Smooth muscle cell (in vitro differentiated cells): ENCODE results near the gene SMG1. TPM values are rescaled to one million over a fixed set of nuclear protein-coding genes. Genes with fewer than 3 reads are reported as not detected.

Experiments used
- DNase-seq: peaks from one replicate; lab custom pipeline; 2025; ENCODE audit not compliant: unreplicated experiment; lab: John Stamatoyannopoulos, UW
- H2AFZ ChIP-seq: fragments of 200-600 bp; sonication (generic); 2 replicates; pipeline ENCODE4 v1.6.0; 2016; ENCODE audit warnings: antibody characterized with exemption, low read depth, mild to moderate bottlenecking
- H3F3A ChIP-seq: fragments of 200-600 bp; sonication (generic); 2 replicates; pipeline ENCODE4 v1.6.0; 2017; ENCODE audit warnings: antibody characterized with exemption, low read depth
- H3K27ac ChIP-seq: fragments of 200-600 bp; sonication (generic); 2 replicates; pipeline ENCODE4 v1.5.1; 2016; ENCODE audit warnings: low read depth, mild to moderate bottlenecking
- H3K27me3 ChIP-seq: fragments of 200-600 bp; sonication (generic); 2 replicates; pipeline ENCODE4 v1.6.1; 2016; ENCODE audit warnings: low read depth, mild to moderate bottlenecking
- H3K36me3 ChIP-seq: fragments of 200-600 bp; sonication (generic); 2 replicates; pipeline ENCODE4 v1.5.1; 2016; ENCODE audit warnings: low read depth
- H3K4me1 ChIP-seq: fragments of 200-600 bp; sonication (generic); 2 replicates; pipeline ENCODE4 v1.5.1; 2016; ENCODE audit warnings: low read depth
- H3K4me2 ChIP-seq: fragments of 200-600 bp; sonication (generic); 2 replicates; pipeline ENCODE4 v1.6.0; 2016; ENCODE audit warnings: mild to moderate bottlenecking
- H3K4me3 ChIP-seq: fragments of 200-600 bp; sonication (generic); 2 replicates; pipeline ENCODE4 v1.5.1; 2016; ENCODE audit warnings: mild to moderate bottlenecking
- H3K79me2 ChIP-seq: fragments of 200-600 bp; sonication (generic); 2 replicates; pipeline ENCODE4 v1.6.0; 2016; ENCODE audit warnings: low read depth, mild to moderate bottlenecking
- H3K9ac ChIP-seq: fragments of 200-600 bp; sonication (generic); 2 replicates; pipeline ENCODE4 v1.6.0; 2016; ENCODE audit warnings: low read depth
- H3K9me3 ChIP-seq: fragments of 200-600 bp; sonication (generic); replicated peaks from 2 replicates; pipeline ENCODE4 v1.5.1; 2016; ENCODE audit warnings: low read depth
- H4K20me1 ChIP-seq: fragments of 200-600 bp; sonication (generic); 2 replicates; pipeline ENCODE4 v1.6.0; 2016; ENCODE audit warnings: low read depth
- WGBS: methylation state at CpG from one replicate; pipeline ENCODE4 v1.1.7; 2016; ENCODE audit warnings: low lambda C conversion rate; 5-methylcytosine and 5-hydroxymethylcytosine counted together
- polyA plus RNA-seq: library from polyadenylated mRNA; unstranded; fragments of >200 nt; fragmentation: Nextera tagmentation; extraction: Ambion mirVana; gene quantifications from 2 replicates; pipeline ENCODE4 v1.2.1, GENCODE V29; 2016
- total RNA-seq: library from RNA; depleted of rRNA; stranded (reverse); fragments of >200 nt; gene quantifications from 2 replicates; pipeline ENCODE4 v1.2.3, GENCODE V29; 2014
- TF ChIP-seq, protein P1 (sequence below): fragments of 200-600 bp; sonication (generic); IDR thresholded peaks from 2 replicates; pipeline ENCODE4 v1.5.1; 2017; ENCODE audit warnings: borderline replicate concordance, mild to moderate bottlenecking, antibody characterized with exemption; ENCODE audit not compliant: insufficient read depth, poor library complexity, severe bottlenecking

The SMG1 gene
- total and polyA plus RNA-seq, 2 experiments from 2014 or later, result 4.9 to 45.4 TPM

DNA sequence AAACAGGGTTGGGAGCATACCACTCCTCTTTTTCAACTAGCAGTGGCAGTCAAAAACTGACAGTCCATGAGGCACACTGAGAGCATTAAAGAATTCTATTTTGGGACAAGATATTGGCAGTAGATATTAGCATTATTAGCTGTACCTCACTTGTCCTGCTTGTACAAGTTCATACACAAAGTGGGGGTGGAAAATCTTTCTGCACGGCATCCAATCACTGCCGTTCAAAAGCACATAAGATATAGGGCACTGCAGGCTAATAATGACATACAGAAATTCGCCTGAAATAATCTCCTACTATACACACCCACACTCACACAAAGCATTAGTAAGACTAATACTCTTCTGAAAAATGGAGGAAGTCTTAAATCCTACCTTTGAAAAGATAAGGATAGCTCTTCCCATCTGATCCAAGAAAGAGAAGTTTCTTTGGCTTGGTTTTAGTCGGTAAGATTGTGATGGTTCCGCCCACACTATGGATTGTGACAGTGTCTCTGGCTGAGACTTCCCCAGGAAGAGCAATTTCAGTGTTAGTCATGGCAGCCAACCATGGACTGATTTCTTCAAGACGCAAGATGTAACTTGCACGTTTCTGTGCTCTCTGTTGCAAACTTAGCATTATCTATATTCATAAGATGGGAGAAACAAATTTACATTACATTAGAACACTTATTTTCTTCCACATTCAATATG is 84.2 kb downstream of the SMG1 start:
- 84% methylated on average over 7 of the region's 7 CpGs for WGBS
- H3K36me3 ChIP-seq, result peaks cover 47% of the 10 kb centered on the region

DNA sequence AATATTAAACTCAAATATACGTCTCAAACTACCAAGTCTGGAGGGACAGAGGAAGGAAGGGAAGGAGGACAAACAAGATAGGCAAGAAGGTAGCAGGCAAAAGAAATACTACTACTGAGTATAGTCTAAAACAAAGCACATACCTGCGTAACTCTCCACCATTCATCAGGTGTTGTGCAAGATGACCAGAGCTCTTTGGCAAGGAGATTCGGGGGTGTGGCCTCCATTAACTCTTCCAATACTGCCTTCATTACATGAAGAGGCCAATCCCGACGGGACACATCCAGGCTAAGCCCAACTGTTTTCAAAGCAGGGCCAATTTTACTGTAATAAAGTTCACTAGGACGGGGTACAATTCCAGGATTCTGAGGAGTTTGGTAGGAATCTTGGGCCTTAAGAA is 86.7 kb downstream of the SMG1 start:
- no peaks in the 10 kb centered on the region for H3K27me3 ChIP-seq
- H3K4me3 ChIP-seq, result no peak overlapping the region
- no peak overlapping the region for H3K4me2 ChIP-seq
- H3K27ac ChIP-seq, result no peak overlapping the region
- no peaks in the 10 kb centered on the region for H3F3A ChIP-seq
- TF ChIP-seq, protein P1, sequence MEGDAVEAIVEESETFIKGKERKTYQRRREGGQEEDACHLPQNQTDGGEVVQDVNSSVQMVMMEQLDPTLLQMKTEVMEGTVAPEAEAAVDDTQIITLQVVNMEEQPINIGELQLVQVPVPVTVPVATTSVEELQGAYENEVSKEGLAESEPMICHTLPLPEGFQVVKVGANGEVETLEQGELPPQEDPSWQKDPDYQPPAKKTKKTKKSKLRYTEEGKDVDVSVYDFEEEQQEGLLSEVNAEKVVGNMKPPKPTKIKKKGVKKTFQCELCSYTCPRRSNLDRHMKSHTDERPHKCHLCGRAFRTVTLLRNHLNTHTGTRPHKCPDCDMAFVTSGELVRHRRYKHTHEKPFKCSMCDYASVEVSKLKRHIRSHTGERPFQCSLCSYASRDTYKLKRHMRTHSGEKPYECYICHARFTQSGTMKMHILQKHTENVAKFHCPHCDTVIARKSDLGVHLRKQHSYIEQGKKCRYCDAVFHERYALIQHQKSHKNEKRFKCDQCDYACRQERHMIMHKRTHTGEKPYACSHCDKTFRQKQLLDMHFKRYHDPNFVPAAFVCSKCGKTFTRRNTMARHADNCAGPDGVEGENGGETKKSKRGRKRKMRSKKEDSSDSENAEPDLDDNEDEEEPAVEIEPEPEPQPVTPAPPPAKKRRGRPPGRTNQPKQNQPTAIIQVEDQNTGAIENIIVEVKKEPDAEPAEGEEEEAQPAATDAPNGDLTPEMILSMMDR, result no peak
- H3K79me2 ChIP-seq, result no peaks in the 10 kb centered on the region
- H3K4me1 ChIP-seq, result no peaks in the 10 kb centered on the region
- WGBS, result 92% methylated on average over 6 of the region's 6 CpGs
- H4K20me1 ChIP-seq, result no peaks in the 10 kb centered on the region
- peaks cover 57% of the 10 kb centered on the region for H3K36me3 ChIP-seq
- no peak overlapping the region for H3K9ac ChIP-seq
- no peak for DNase-seq
- no peaks in the 10 kb centered on the region for H3K9me3 ChIP-seq
- H2AFZ ChIP-seq, result no peak overlapping the region

More for the DNA sequence above, 84.2 kb downstream of the SMG1 start:
- Histone ChIP-seq H3K79me2 (no peaks in the 10 kb centered on the region), H3K9me3 (no peaks in the 10 kb centered on the region), H3K4me1 (no peaks in the 10 kb centered on the region), H2AFZ (no peak overlapping the region), H3F3A (no peaks in the 10 kb centered on the region), H3K4me3 (no peak overlapping the region), H3K27me3 (no peaks in the 10 kb centered on the region), H4K20me1 (no peaks in the 10 kb centered on the region), H3K4me2 (no peak overlapping the region), H3K9ac (no peak overlapping the region), H3K27ac (no peak overlapping the region)
- TF ChIP-seq, protein P1, result no peak
- DNase-seq, result no peak

DNA sequence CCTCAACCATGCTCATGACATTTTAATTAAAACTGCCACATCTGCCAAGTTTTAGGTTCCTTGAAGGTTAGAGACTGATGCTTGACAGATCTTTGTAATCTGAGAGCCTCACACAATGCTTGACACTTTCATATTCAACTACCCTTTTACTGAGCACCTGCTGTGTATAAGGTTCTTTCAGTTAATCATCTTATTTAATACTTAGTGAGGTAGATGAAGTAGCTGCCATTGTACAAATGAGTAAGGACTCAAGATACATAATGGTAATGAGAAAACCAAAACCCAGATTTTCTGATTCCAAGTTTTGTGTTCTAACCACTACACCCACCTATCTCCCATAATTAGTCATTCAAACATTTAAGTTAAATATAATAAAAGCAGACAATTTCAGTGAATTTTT is 89.5 kb downstream of the SMG1 start:
- Histone ChIP-seq H4K20me1 (no peaks in the 10 kb centered on the region), H3K4me2 (no peak overlapping the region), H3K27ac (no peak overlapping the region), H3K36me3 (peaks cover 66% of the 10 kb centered on the region), H3F3A (no peaks in the 10 kb centered on the region), H3K4me3 (no peak overlapping the region), H2AFZ (no peak overlapping the region), H3K9ac (no peak overlapping the region), H3K27me3 (no peaks in the 10 kb centered on the region), H3K4me1 (peaks cover 10% of the 10 kb centered on the region), H3K79me2 (no peaks in the 10 kb centered on the region), H3K9me3 (no peaks in the 10 kb centered on the region)
- TF ChIP-seq, protein P1, result no peak
- no peak for DNase-seq

- Histone ChIP-seq H3K4me1 (peaks cover 12% of the 10 kb centered on the region), H3K27me3 (no peaks in the 10 kb centered on the region), H3K9me3 (no peaks in the 10 kb centered on the region), H2AFZ (no peak overlapping the region), H3K36me3 (peaks cover 64% of the 10 kb centered on the region), H3F3A (no peaks in the 10 kb centered on the region), H4K20me1 (no peaks in the 10 kb centered on the region), H3K79me2 (no peaks in the 10 kb centered on the region), H3K4me2 (no peak overlapping the region), H3K9ac (no peak overlapping the region), H3K4me3 (no peak overlapping the region), H3K27ac (no peak overlapping the region)
- DNase-seq, result no peak
- WGBS, result 94% methylated on average over 4 of the region's 4 CpGs
- TF ChIP-seq, protein P1, result no peak
Observed at GRCh38 chr16:18834864-18835263, 91.3 kb downstream of the SMG1 start.
